Psoas muscle (tissue), 8 donors: ENCODE measurements around the gene POLR3GL. TPM values are rescaled to one million over a fixed set of nuclear protein-coding genes. Genes with fewer than 3 reads are reported as not detected.
A peak's percentile ranks its signal among the peaks of the same experiment; 100 is the strongest.
"Not testable (repeated sequence)": the region's sequence is repeated elsewhere in the genome, so short reads cannot be mapped to it uniquely, and the experiment has no call there.

ENCODE experiments used
- ATAC-seq, 4 donors: fragments of 200-7000 bp; cut with Tn5 transposase; one replicate each; pipeline ENCODE4 v1.9.1; 2020; ENCODE audit warnings: moderate library complexity in 3 of 4, mild to moderate bottlenecking in 2 of 4
- DNase-seq, 2 donors: peaks; one replicate each; pipeline ENCODE4 v3.0.0-alpha.2; 2020
- H3K27ac ChIP-seq: fragments of 200-600 bp; one replicate; pipeline ENCODE4 v1.8.0; 2022
- H3K27me3 ChIP-seq, 3 donors: fragments of 200-600 bp in 1 of 3; one replicate each; pipeline versions ENCODE4 v1.6.1 to v1.8.0; 2013 to 2022; ENCODE audit warnings: low read length in 2 of 3, mild to moderate bottlenecking in 2 of 3, moderate library complexity in 1 of 3; ENCODE audit not compliant: insufficient read depth in 3 of 3
- H3K36me3 ChIP-seq, 2 donors: fragments of 200-600 bp in 1 of 2; one replicate each; pipeline versions ENCODE4 v1.6.1 to v1.8.0; 2013 to 2022; ENCODE audit warnings: low read depth in 1 of 2, mild to moderate bottlenecking in 1 of 2, moderate library complexity in 1 of 2; ENCODE audit not compliant: insufficient read depth in 1 of 2
- H3K4me1 ChIP-seq: fragments of 200-600 bp; one replicate; pipeline ENCODE4 v1.8.0; 2022
- H3K4me3 ChIP-seq: fragments of 200-600 bp; one replicate; pipeline ENCODE4 v1.8.0; 2022; ENCODE audit warnings: mild to moderate bottlenecking
- H3K9me3 ChIP-seq: fragments of 200-600 bp; one replicate; pipeline ENCODE4 v1.8.0; 2022
- WGBS, 3 donors: extraction: QIAGEN DNeasy Blood & Tissue Kit; methylation state at CpG; one replicate each; pipeline versions ENCODE4 v1.1.6 to v1.1.7; 2013; 5-methylcytosine and 5-hydroxymethylcytosine counted together
- intact Hi-C, 2 donors: fragments of 100-400 bp; cut with DNase I; formaldehyde crosslinking; loops; one replicate each; pipeline versions ENCODE4 v1.11.0 to v1.14.2; 2022
- polyA plus RNA-seq, 3 donors: library from polyadenylated mRNA; stranded (reverse); fragments of 200-250 nt; gene quantifications; one replicate each; pipeline ENCODE4 v1.2.3, GENCODE V29; 2013
- total RNA-seq, 4 donors: library from RNA; stranded (reverse); fragmentation: NEBNext Ultra II Directional in 2 of 4; extraction: Animal tissue kit (Norgen Biotek cat#: 25700) in 2 of 4; gene quantifications; one replicate each; pipeline versions ENCODE4 v1.2.1 to v1.2.4, GENCODE V29; 2021 to 2023
- TF ChIP-seq, protein P1 (sequence below): fragments of 200-600 bp; IDR thresholded peaks from one replicate; pipeline ENCODE4 v1.8.0; 2022; ENCODE audit warnings: antibody characterized with exemption
- donor health status: healthy with polysubstance abuse.
- donor health status: DM: no; HTN: no; CAD: no; lungs with moderate emphysema.
- donor health status: Bipolar disorder and iron deficiency.
- donor health status: healthy.
- donor health status: DM: yes; HTN: yes; CAD: no.
- donor health status: DM: no; HTN: no; CAD: no.
- donor health status: DM: no; HTN: no; CAD: no.
- donor health status: DM: yes; HTN: yes; CAD: no.

POLR3GL gene
- total and polyA plus RNA-seq, 7 donors: 30.5 to 139 (median 59.9) TPM

DNA sequence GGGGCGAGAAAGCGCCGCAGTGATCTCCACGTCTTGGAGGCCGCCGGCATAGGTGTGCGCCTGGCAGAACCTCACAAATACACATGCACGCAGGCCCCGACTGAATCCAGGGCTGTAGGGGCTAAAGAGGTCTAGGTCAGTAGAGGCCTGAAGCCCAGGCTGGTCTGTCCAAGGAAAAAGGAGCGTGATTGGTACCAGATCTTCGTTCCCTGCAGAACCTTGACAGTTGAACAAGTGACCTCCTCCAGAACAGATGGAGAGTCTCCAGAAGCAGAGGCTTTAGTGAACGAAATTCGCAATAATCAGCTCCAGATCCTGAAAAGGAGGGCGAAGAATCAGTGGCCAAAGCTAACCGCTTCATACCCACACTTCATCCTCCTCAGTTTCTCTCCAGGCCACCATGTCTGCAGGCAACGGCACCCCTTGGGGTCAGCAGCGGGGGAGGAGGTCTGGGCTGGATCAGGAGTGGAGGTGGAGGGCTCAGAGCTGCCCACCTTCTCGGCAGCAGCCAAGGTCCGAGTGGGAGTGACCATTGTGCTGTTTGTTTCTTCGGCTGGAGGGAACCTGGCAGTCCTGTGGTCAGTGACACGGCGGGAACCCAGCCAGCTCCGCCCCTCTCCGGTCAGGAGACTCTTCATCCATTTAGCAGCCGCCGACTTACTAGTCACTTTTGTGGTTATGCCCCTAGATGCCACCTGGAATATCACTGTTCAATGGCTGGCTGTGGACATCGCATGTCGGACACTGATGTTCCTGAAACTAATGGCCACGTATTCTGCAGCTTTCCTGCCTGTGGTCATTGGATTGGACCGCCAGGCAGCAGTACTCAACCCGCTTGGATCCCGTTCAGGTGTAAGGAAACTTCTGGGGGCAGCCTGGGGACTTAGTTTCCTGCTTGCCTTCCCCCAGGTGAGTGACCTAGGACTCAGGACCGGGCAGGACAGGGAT, 45.2 kb upstream of the POLR3GL start:
- peak; percentile 85 to 89 (median 88) for ATAC-seq
- peaks cover 3 to 61% of the 10 kb centered on the region in 2 donors for H3K36me3 ChIP-seq
- H3K4me3 ChIP-seq: peak overlapping the region; percentile 98
- WGBS, 3 donors: 2 to 5% (median 4%) methylated on average over 33 of the region's 33 CpGs
- no peaks in the 10 kb centered on the region for H3K27me3 ChIP-seq
- DNase-seq: peak; percentile 66 to 86
- intact Hi-C loops: loop anchor here (5.0 kb wide), 2 partner anchors 33 to 93 kb away; no protein-coding TSS in a partner anchor
- peak overlapping the region; percentile 88 for H3K27ac ChIP-seq
- H3K9me3 ChIP-seq: no peaks in the 10 kb centered on the region
- H3K4me1 ChIP-seq: peaks cover 21% of the 10 kb centered on the region
- TF ChIP-seq, protein P1, sequence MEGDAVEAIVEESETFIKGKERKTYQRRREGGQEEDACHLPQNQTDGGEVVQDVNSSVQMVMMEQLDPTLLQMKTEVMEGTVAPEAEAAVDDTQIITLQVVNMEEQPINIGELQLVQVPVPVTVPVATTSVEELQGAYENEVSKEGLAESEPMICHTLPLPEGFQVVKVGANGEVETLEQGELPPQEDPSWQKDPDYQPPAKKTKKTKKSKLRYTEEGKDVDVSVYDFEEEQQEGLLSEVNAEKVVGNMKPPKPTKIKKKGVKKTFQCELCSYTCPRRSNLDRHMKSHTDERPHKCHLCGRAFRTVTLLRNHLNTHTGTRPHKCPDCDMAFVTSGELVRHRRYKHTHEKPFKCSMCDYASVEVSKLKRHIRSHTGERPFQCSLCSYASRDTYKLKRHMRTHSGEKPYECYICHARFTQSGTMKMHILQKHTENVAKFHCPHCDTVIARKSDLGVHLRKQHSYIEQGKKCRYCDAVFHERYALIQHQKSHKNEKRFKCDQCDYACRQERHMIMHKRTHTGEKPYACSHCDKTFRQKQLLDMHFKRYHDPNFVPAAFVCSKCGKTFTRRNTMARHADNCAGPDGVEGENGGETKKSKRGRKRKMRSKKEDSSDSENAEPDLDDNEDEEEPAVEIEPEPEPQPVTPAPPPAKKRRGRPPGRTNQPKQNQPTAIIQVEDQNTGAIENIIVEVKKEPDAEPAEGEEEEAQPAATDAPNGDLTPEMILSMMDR: no peak

DNA sequence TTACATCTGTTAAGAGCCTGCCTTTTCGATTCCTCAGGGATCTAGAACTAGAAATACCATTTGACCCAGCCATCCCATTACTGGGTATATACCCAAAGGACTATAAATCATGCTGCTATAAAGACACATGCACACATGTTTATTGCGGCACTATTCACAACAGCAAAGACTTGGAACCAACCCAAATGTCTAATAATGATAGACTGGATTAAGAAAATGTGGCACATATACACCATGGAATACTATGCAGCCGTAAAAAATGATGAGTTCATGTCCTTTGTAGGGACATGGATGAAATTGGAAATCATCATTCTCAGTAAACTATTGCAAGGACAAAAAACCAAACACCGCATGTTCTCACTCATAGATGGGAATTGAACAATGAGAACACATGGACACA, 44.2 kb upstream of the POLR3GL start:
- WGBS, 3 donors: 86 to 97% (median 87%) methylated on average over 2 of the region's 4 CpGs
- Histone ChIP-seq H3K36me3 (peaks cover 3 to 56% of the 10 kb centered on the region in 2 donors), H3K27ac (peak overlapping the region; percentile 88), H3K4me1 (peaks cover 21% of the 10 kb centered on the region), H3K4me3 (peak overlapping the region; percentile 98)
- intact Hi-C loops, ATAC-seq, H3K9me3 ChIP-seq, DNase-seq, H3K27me3 ChIP-seq: not testable (repeated sequence)

DNA sequence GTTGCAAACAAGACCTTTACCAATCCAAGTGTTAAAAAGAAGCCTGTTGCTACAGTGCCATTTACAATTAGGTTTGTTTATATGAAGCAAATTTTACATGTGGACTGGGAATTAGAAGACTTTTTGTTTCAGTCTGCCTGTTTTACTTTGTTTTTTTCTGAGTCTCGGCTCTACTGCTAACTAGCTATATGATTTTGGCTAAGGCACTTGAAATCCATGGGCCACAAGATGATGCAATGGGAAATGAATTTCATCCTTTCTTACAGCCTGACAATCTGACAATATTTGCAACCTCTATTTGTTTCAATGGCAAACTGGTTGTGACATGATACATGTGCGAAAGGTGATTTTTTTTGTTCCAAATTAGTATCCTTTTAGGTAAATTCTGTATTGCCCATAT, 42.2 kb upstream of the POLR3GL start:
- no peak overlapping the region for H3K4me3 ChIP-seq
- ATAC-seq (no peak), DNase-seq (no peak)
- H3K4me1 ChIP-seq: peaks cover 25% of the 10 kb centered on the region
- H3K27me3 ChIP-seq: no peaks in the 10 kb centered on the region
- H3K36me3 ChIP-seq: peaks cover 0 to 48% of the 10 kb centered on the region in 2 donors
- H3K9me3 ChIP-seq: no peaks in the 10 kb centered on the region
- intact Hi-C loops: no loop called here
- TF ChIP-seq, protein P1: no peak
- H3K27ac ChIP-seq: no peak overlapping the region
- 67 to 77% (median 73%) methylated on average over 2 of the region's 2 CpGs for WGBS, 3 donors

DNA sequence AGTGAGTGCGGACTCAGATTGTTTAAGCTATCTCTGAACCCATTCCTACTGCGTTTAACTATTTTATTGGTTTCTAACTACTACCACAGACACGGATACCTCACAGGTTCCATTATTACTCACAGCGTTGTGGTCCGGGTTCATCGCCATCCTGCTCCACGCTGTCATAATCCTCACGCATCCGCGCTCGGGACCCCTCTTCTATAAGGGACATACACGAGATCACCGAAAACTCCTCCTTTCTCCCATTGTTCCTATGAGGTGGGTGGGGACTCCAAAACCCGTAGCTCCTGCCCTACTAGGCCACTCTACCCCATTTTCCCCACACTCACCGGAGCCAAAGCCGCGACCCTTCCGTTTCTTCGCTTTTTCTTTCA, 37.8 kb upstream of the POLR3GL start:
- Histone ChIP-seq H3K27me3 (no peaks in the 10 kb centered on the region), H3K4me1 (peaks cover 14% of the 10 kb centered on the region), H3K36me3 (peaks cover 0 to 45% of the 10 kb centered on the region in 2 donors), H3K9me3 (no peaks in the 10 kb centered on the region), H3K4me3 (peak overlapping the region; percentile 78), H3K27ac (peak overlapping the region; percentile 98)
- intact Hi-C loops: no loop called here
- 4 to 6% (median 5%) methylated on average over 19 of the region's 19 CpGs for WGBS, 3 donors
- TF ChIP-seq, protein P1: no peak
- DNase-seq: no peak
- ATAC-seq: peak in 2 of 4 donors; percentile 2 to 8
